K562 (cell line): Measurements from ENCODE around the gene PDPK1.
"Not testable (repeated sequence)": the region's sequence is repeated elsewhere in the genome, so short reads cannot be mapped to it uniquely, and the experiment has no call there.

Source experiments
- BMI1 ChIP-seq: fragments of 150-350 bp; IDR thresholded peaks from 2 replicates; pipeline ENCODE4 v1.6.1; 2014; ENCODE audit warnings: low read length
- CTCF ChIP-seq, 3 experiments: IDR thresholded peaks in 2 of 3; conservative IDR thresholded peaks in 1 of 3; 2 replicates each; pipeline ENCODE4 v1.5.1; 2011 to 2012; ENCODE audit warnings: low read length in 3 of 3, mild to moderate bottlenecking in 3 of 3, control low read depth in 2 of 3, improper control_type of control experiment in 1 of 3, inconsistent platforms in 1 of 3, low read depth in 1 of 3, mixed read lengths in 1 of 3, moderate library complexity in 1 of 3; ENCODE audit not compliant: insufficient read depth in 2 of 3
- ELF2 ChIP-seq: fragments of 250-450 bp; sonication (Bioruptor Pico); IDR thresholded peaks from 2 replicates; pipeline ENCODE4 v1.5.0; 2021; ENCODE audit warnings: mild to moderate bottlenecking
- ELK1 ChIP-seq: sonication (generic); formaldehyde crosslinking; IDR thresholded peaks from 2 replicates; pipeline ENCODE4 v1.8.1; 2022; ENCODE audit warnings: missing genetic modification reagents
- EP300 ChIP-seq: IDR thresholded peaks from 2 replicates; pipeline ENCODE4 v1.6.1; 2012; ENCODE audit warnings: low read length, improper control_type of control experiment
- ETS1 ChIP-seq: conservative IDR thresholded peaks from 2 replicates; pipeline ENCODE4 v1.6.1; 2011; ENCODE audit warnings: low read depth, mild to moderate bottlenecking, low read length; ENCODE audit not compliant: control insufficient read depth
- KLF16 ChIP-seq: IDR thresholded peaks from 2 replicates; pipeline ENCODE4 v1.6.1; 2016; ENCODE audit warnings: antibody characterized with exemption
- MAFK ChIP-seq: IDR thresholded peaks from 2 replicates; pipeline ENCODE4 v1.6.1; 2011; ENCODE audit warnings: low read length, improper control_type of control experiment
- MCM2 ChIP-seq: fragments of 450-650 bp; IDR thresholded peaks from 2 replicates; pipeline ENCODE4 v1.6.1; 2017; ENCODE audit warnings: low read depth, mild to moderate bottlenecking
- TEAD1 ChIP-seq, 2 experiments: fragments of 450-650 bp in 1 of 2; sonication (generic) in 1 of 2; formaldehyde crosslinking; IDR thresholded peaks; 2 replicates each; pipeline versions ENCODE4 v1.4.0 to v1.8.0; 2020 to 2022; ENCODE audit warnings: mild to moderate bottlenecking in 2 of 2, missing genetic modification reagents in 1 of 2
- ZFX ChIP-seq: sonication (generic); formaldehyde crosslinking; IDR thresholded peaks from 2 replicates; pipeline ENCODE4 v1.8.0; 2022; ENCODE audit warnings: mild to moderate bottlenecking, missing genetic modification reagents, moderate library complexity
- ZNF184 ChIP-seq: sonication (generic); formaldehyde crosslinking; IDR thresholded peaks from 2 replicates; pipeline ENCODE4 v1.5.0; 2020; ENCODE audit warnings: missing genetic modification reagents
- ZNF384 ChIP-seq: IDR thresholded peaks from 2 replicates; pipeline ENCODE4 v1.6.1; 2012; ENCODE audit warnings: low read depth, low read length, improper control_type of control experiment

- not testable (repeated sequence) for TF ChIP-seq ETS1; MAFK; ZNF184 (CRISPR knock-in tag); ZNF384; KLF16; EP300; MCM2; TEAD1 (CRISPR knock-in tag; IDR thresholded peaks at IDR 0.05); ELK1 (CRISPR knock-in tag); CTCF (IDR thresholded peaks at IDR 0.05 in 2 of 3, conservative IDR thresholded peaks at IDR 0.05 in 1 of 3; ENCODE audit: insufficient read depth in 2 of 3, low read depth in 1 of 3, low read length in 3 of 3); ZFX (CRISPR knock-in tag); ELF2; BMI1
Measured at GRCh38 chr16:2602175-2602574, 64.4 kb downstream of the PDPK1 start.
